Fibroblast of lung (primary cell): ENCODE results near the gene GRB2. TPM values are rescaled to one million over a fixed set of nuclear protein-coding genes. Genes with fewer than 3 reads are reported as not detected.
"Not testable (repeated sequence)": the region's sequence is repeated elsewhere in the genome, so short reads cannot be mapped to it uniquely, and the experiment has no call there.

Source experiments
- DNase-seq, 2 donors: peaks; one replicate each; pipeline versions ENCODE4 v3.0.0 to v3.0.0-alpha.2; 2010; ENCODE audit warnings: low read depth in 2 of 2
- H2AFZ ChIP-seq: 2 replicates; pipeline ENCODE4 v1.5.1; 2012; ENCODE audit warnings: low read length, control low read depth, inconsistent platforms
- H3K27ac ChIP-seq: 2 replicates; pipeline ENCODE4 v1.5.1; 2011; ENCODE audit warnings: low read length, control low read depth; ENCODE audit not compliant: insufficient read depth
- H3K27me3 ChIP-seq: 2 replicates; pipeline ENCODE4 v1.5.1; 2011; ENCODE audit warnings: mild to moderate bottlenecking, low read length; ENCODE audit not compliant: control insufficient read depth, insufficient read depth
- H3K36me3 ChIP-seq: 2 replicates; pipeline ENCODE4 v1.5.1; 2011; ENCODE audit warnings: low read length; ENCODE audit not compliant: control insufficient read depth, insufficient read depth
- H3K4me1 ChIP-seq: 2 replicates; pipeline ENCODE4 v1.5.1; 2011; ENCODE audit warnings: low read length; ENCODE audit not compliant: control insufficient read depth, insufficient read depth; ENCODE audit errors: extremely low read depth
- H3K4me2 ChIP-seq: 2 replicates; pipeline ENCODE4 v1.5.1; 2011; ENCODE audit warnings: low read length, control low read depth; ENCODE audit not compliant: insufficient read depth; ENCODE audit errors: extremely low read depth
- H3K4me3 ChIP-seq, 4 experiments: fragments of 200-600 bp in 1 of 4; sonication (generic) in 1 of 4; replicated peaks in 1 of 4; 2 replicates each; pipeline ENCODE4 v1.5.1; 2011 to 2016; ENCODE audit warnings: low read length in 4 of 4, low read depth in 3 of 4, mild to moderate bottlenecking in 3 of 4, control low read depth in 2 of 4, inconsistent platforms in 1 of 4, mixed read lengths in 1 of 4; ENCODE audit not compliant: insufficient read depth in 1 of 4; ENCODE audit errors: control extremely low read depth in 1 of 4
- H3K79me2 ChIP-seq: 2 replicates; pipeline ENCODE4 v1.5.1; 2012; ENCODE audit warnings: mild to moderate bottlenecking, low read length, inconsistent platforms; ENCODE audit not compliant: control insufficient read depth, insufficient read depth
- H3K9ac ChIP-seq: 2 replicates; pipeline ENCODE4 v1.5.1; 2011; ENCODE audit warnings: mild to moderate bottlenecking, low read length, control low read depth; ENCODE audit not compliant: insufficient read depth
- H3K9me3 ChIP-seq: 2 replicates; pipeline ENCODE4 v1.5.1; 2012; ENCODE audit warnings: low read depth, low read length; ENCODE audit not compliant: control insufficient read depth, insufficient read depth
- H4K20me1 ChIP-seq: 2 replicates; pipeline ENCODE4 v1.5.1; 2011; ENCODE audit warnings: low read length; ENCODE audit not compliant: control insufficient read depth, insufficient read depth; ENCODE audit errors: extremely low read depth
- CTCF ChIP-seq, 2 donors: IDR thresholded peaks in 1 of 2; conservative IDR thresholded peaks in 1 of 2; 1 replicate in 1 of 2; 2 replicates in 1 of 2; pipeline ENCODE4 v1.5.1; 2011 to 2012; ENCODE audit warnings: low read length in 2 of 2, control low read depth in 1 of 2, inconsistent platforms in 1 of 2, low read depth in 1 of 2, mild to moderate bottlenecking in 1 of 2
- EZH2 ChIP-seq: IDR thresholded peaks from 2 replicates; pipeline ENCODE4 v1.5.1; 2012; ENCODE audit warnings: low read length, control low read depth, mild to moderate bottlenecking; ENCODE audit errors: missing control alignments
- polyA plus RNA-seq, 2 donors: library from polyadenylated mRNA; depleted of rRNA in 1 of 2; stranded (reverse) in 1 of 2; unstranded in 1 of 2; fragments of >200 nt; gene quantifications; 2 replicates each; pipeline ENCODE4 v1.2.1, GENCODE V29; 2011 to 2012; ENCODE audit warnings: missing spikeins in 1 of 2
- total RNA-seq: library from RNA; depleted of rRNA; stranded (reverse); fragments of >200 nt; gene quantifications from 2 replicates; pipeline ENCODE4 v1.2.1, GENCODE V29; 2014

The GRB2 gene
- total and polyA plus RNA-seq, 2 donors (not counting 1 experiment from before 2014, with no cell fraction given), result 68.9 to 69.7 TPM

GRCh38 chr17:75380750-75381149, 24.7 kb downstream of the GRB2 start:
- Histone ChIP-seq H3K4me1 (no peaks in the 10 kb centered on the region), H3K27ac (no peak overlapping the region), H2AFZ (no peak overlapping the region)

GRCh38 chr17:75380315-75380714, 25.2 kb downstream of the GRB2 start:
- H3K4me3 ChIP-seq, result no peak overlapping the region
- H3K4me2 ChIP-seq, result no peak overlapping the region
- H3K9ac ChIP-seq, result no peak overlapping the region
- no peak overlapping the region for H2AFZ ChIP-seq
- no peak overlapping the region for H3K27ac ChIP-seq
- TF ChIP-seq CTCF (conservative IDR thresholded peaks at IDR 0.05 in 1 of 2, IDR thresholded peaks at IDR 0.05 in 1 of 2; ENCODE audit: low read depth in 1 of 2, low read length in 2 of 2), result peak in 1 of 2 donors; percentile 14
- no peak for TF ChIP-seq EZH2
- DNase-seq, result peak in 1 of 2 donors; percentile 63
- no peaks in the 10 kb centered on the region for H4K20me1 ChIP-seq
- peaks cover 47% of the 10 kb centered on the region for H3K79me2 ChIP-seq
- H3K27me3 ChIP-seq, result no peaks in the 10 kb centered on the region
- H3K36me3 ChIP-seq, result no peaks in the 10 kb centered on the region
- H3K4me1 ChIP-seq, result no peaks in the 10 kb centered on the region
- H3K9me3 ChIP-seq, result no peaks in the 10 kb centered on the region

More at GRCh38 chr17:75380750-75381149, 24.7 kb downstream of the GRB2 start:
- no peaks in the 10 kb centered on the region for H3K9me3 ChIP-seq
- TF ChIP-seq EZH2, result no peak
- H3K79me2 ChIP-seq, result peaks cover 51% of the 10 kb centered on the region
- no peak for DNase-seq
- H3K4me3 ChIP-seq, result no peak overlapping the region
- no peaks in the 10 kb centered on the region for H3K27me3 ChIP-seq
- no peaks in the 10 kb centered on the region for H3K36me3 ChIP-seq
- H3K4me2 ChIP-seq, result no peak overlapping the region
- no peak overlapping the region for H3K9ac ChIP-seq
- no peaks in the 10 kb centered on the region for H4K20me1 ChIP-seq

- DNase-seq, H3K27ac ChIP-seq, H3K4me1 ChIP-seq, H3K9me3 ChIP-seq, H3K27me3 ChIP-seq, H3K4me2 ChIP-seq, H2AFZ ChIP-seq, H3K36me3 ChIP-seq, H4K20me1 ChIP-seq, H3K4me3 ChIP-seq, H3K9ac ChIP-seq: not testable (repeated sequence)
- H3K79me2 ChIP-seq, result peaks cover 42% of the 10 kb centered on the region
Measured at GRCh38 chr17:75379426-75379825, 26.1 kb downstream of the GRB2 start.

GRCh38 chr17:75373280-75373679, 32.2 kb downstream of the GRB2 start:
- Histone ChIP-seq H3K4me2 (no peak overlapping the region), H3K4me3 (no peak overlapping the region), H2AFZ (no peak overlapping the region), H3K27ac (no peak overlapping the region), H3K4me1 (no peaks in the 10 kb centered on the region), H3K36me3 (no peaks in the 10 kb centered on the region), H3K27me3 (no peaks in the 10 kb centered on the region), H4K20me1 (peaks cover 6% of the 10 kb centered on the region), H3K79me2 (peaks cover 49% of the 10 kb centered on the region), H3K9me3 (no peaks in the 10 kb centered on the region), H3K9ac (no peak overlapping the region)
- TF ChIP-seq CTCF (conservative IDR thresholded peaks at IDR 0.05 in 1 of 2, IDR thresholded peaks at IDR 0.05 in 1 of 2; ENCODE audit: low read depth in 1 of 2, low read length in 2 of 2) (no peak), EZH2 (no peak)
- DNase-seq, result no peak
